CD14-positive monocyte (primary cell): Measurements from ENCODE around the gene OPA1. TPM values are rescaled to one million over a fixed set of nuclear protein-coding genes. Genes with fewer than 3 reads are reported as not detected.

Experiments used
- DNase-seq, 3 donors: peaks; one replicate each; pipeline ENCODE4 v3.0.0-alpha.2; 2011 to 2022
- H2AFZ ChIP-seq: 2 replicates; pipeline ENCODE4 v1.6.0; 2012; ENCODE audit warnings: mild to moderate bottlenecking, low read depth, low read length, inconsistent platforms; ENCODE audit not compliant: insufficient read depth, poor library complexity, severe bottlenecking
- H3K27ac ChIP-seq, 2 donors: 1 replicate in 1 of 2; 2 replicates in 1 of 2; pipeline ENCODE4 v1.5.1; 2012 to 2013; ENCODE audit warnings: low read length in 2 of 2, control low read depth in 1 of 2, inconsistent platforms in 1 of 2, low read depth in 1 of 2, mild to moderate bottlenecking in 1 of 2
- H3K27me3 ChIP-seq, 2 donors: one replicate each; pipeline versions ENCODE4 v1.6.0 to v1.6.1; 2011 to 2013; ENCODE audit warnings: low read length in 2 of 2; ENCODE audit not compliant: control insufficient read depth in 2 of 2, insufficient read depth in 2 of 2
- H3K36me3 ChIP-seq, 2 donors: replicated peaks in 1 of 2; 1 replicate in 1 of 2; 2 replicates in 1 of 2; pipeline versions ENCODE4 v1.5.1 to v1.6.1; 2012 to 2013; ENCODE audit warnings: low read length in 2 of 2, control low read depth in 1 of 2, inconsistent platforms in 1 of 2, mild to moderate bottlenecking in 1 of 2; ENCODE audit not compliant: insufficient read depth in 2 of 2, control insufficient read depth in 1 of 2
- H3K4me1 ChIP-seq, 2 donors: 1 replicate in 1 of 2; 2 replicates in 1 of 2; pipeline versions ENCODE4 v1.5.1 to v1.6.1; 2012 to 2013; ENCODE audit warnings: low read length in 2 of 2, control low read depth in 1 of 2, inconsistent platforms in 1 of 2, mild to moderate bottlenecking in 1 of 2, moderate library complexity in 1 of 2; ENCODE audit not compliant: insufficient read depth in 2 of 2, control insufficient read depth in 1 of 2
- H3K4me2 ChIP-seq: replicated peaks from 2 replicates; pipeline ENCODE3; 2012; ENCODE audit warnings: low read length, moderate library complexity, mild to moderate bottlenecking; ENCODE audit not compliant: poor library complexity, severe bottlenecking; ENCODE audit errors: extremely low read depth
- H3K4me3 ChIP-seq, 3 experiments: fragments of 200-600 bp in 1 of 3; sonication (generic) in 1 of 3; replicated peaks in 1 of 3; 1 replicate in 2 of 3; 2 replicates in 1 of 3; pipeline ENCODE4 v1.5.1; 2011 to 2013; ENCODE audit warnings: low read length in 3 of 3, mild to moderate bottlenecking in 3 of 3, control low read depth in 2 of 3, low read depth in 2 of 3, inconsistent platforms in 1 of 3, moderate library complexity in 1 of 3
- H3K79me2 ChIP-seq: 2 replicates; pipeline ENCODE4 v1.6.0; 2012; ENCODE audit warnings: mild to moderate bottlenecking, control low read depth, inconsistent platforms, low read length, moderate library complexity; ENCODE audit not compliant: insufficient read depth
- H3K9ac ChIP-seq: 2 replicates; pipeline ENCODE4 v1.6.0; 2017; ENCODE audit warnings: low read length, mild to moderate bottlenecking; ENCODE audit not compliant: insufficient read depth, poor library complexity, severe bottlenecking
- H3K9me3 ChIP-seq, 2 donors: replicated peaks in 1 of 2; 1 replicate in 1 of 2; 2 replicates in 1 of 2; pipeline versions ENCODE4 v1.5.1 to v1.6.1; 2012 to 2013; ENCODE audit warnings: low read length in 2 of 2, control low read depth in 1 of 2; ENCODE audit not compliant: control insufficient read depth in 1 of 2, insufficient read depth in 1 of 2
- H4K20me1 ChIP-seq: 2 replicates; pipeline ENCODE4 v1.6.0; 2012; ENCODE audit warnings: mild to moderate bottlenecking, low read length, control low read depth, moderate library complexity; ENCODE audit not compliant: insufficient read depth
- H3K27ac Mint-ChIP-seq, 7 donors: one replicate each; pipeline ENCODE4 v1.8.0; 2020; ENCODE audit warnings: mild to moderate bottlenecking in 7 of 7, mixed read lengths in 7 of 7, moderate library complexity in 6 of 7, inconsistent platforms in 2 of 7
- H3K27me3 Mint-ChIP-seq, 3 donors: one replicate each; pipeline ENCODE4 v1.8.0; 2021 to 2022; ENCODE audit warnings: low read depth in 3 of 3, mild to moderate bottlenecking in 3 of 3, mixed read lengths in 3 of 3, moderate library complexity in 3 of 3, inconsistent platforms in 1 of 3
- H3K36me3 Mint-ChIP-seq, 2 donors: one replicate each; pipeline ENCODE4 v1.8.0; 2020; ENCODE audit warnings: mixed read lengths in 2 of 2, inconsistent platforms in 1 of 2, mild to moderate bottlenecking in 1 of 2
- H3K4me1 Mint-ChIP-seq: one replicate; pipeline ENCODE4 v1.8.0; 2020; ENCODE audit warnings: mild to moderate bottlenecking, mixed read lengths
- H3K4me3 Mint-ChIP-seq, 2 donors: one replicate each; pipeline ENCODE4 v1.8.0; 2020; ENCODE audit warnings: mild to moderate bottlenecking in 2 of 2, mixed read lengths in 2 of 2, moderate library complexity in 1 of 2
- H3K9me3 Mint-ChIP-seq, 7 donors: one replicate each; pipeline ENCODE4 v1.8.0; 2020 to 2022; ENCODE audit warnings: mixed read lengths in 7 of 7, mild to moderate bottlenecking in 6 of 7, moderate library complexity in 6 of 7, inconsistent platforms in 2 of 7
- WGBS: methylation state at CpG from one replicate; pipeline ENCODE4 v1.1.5; 2013; ENCODE audit warnings: missing lambda C conversion rate; ENCODE audit not compliant: insufficient coverage; 5-methylcytosine and 5-hydroxymethylcytosine counted together
- intact Hi-C, 2 donors: fragments of 100-400 bp; cut with micrococcal nuclease; formaldehyde crosslinking; loops; one replicate each; pipeline versions ENCODE4 v1.15.0 to v1.15.1; 2023
- polyA plus RNA-seq, 3 donors: library from polyadenylated mRNA; depleted of rRNA in 1 of 3; unstranded in 2 of 3; stranded (reverse) in 1 of 3; fragments of 300-500 nt in 2 of 3; fragments of >200 nt in 1 of 3; fragmentation: Illumina TruSeq in 2 of 3; gene quantifications; 1 replicate in 2 of 3; 2 replicates in 1 of 3; pipeline ENCODE4 v1.2.3, GENCODE V29; 2012 to 2021
- TF ChIP-seq, protein P1 (sequence below): fragments of 200-600 bp; IDR thresholded peaks from one replicate; pipeline ENCODE4 v1.8.0; 2022; ENCODE audit warnings: antibody characterized with exemption, mild to moderate bottlenecking

The OPA1 gene
- polyA plus RNA-seq, 3 donors = 15.4 to 26.5 (median 18.1) TPM

DNA sequence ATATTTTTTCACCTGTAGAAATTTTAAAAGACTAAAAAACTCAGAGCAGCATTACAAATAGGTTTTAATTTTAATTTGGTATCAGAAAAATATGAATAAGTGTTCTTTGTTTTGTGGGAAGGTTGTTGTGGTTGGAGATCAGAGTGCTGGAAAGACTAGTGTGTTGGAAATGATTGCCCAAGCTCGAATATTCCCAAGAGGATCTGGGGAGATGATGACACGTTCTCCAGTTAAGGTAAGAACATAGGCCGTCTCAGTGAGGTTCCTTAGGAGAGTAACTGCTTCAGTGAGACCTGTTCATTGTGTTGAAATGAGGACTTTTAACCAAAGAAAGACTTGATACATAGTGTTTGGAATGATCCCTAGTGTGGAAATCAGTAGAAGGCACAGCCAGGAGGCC lies 44.8 kb downstream of the OPA1 start:
- no peak overlapping the region for H2AFZ ChIP-seq
- peaks cover 34 to 36% of the 10 kb centered on the region in 2 donors for H3K36me3 Mint-ChIP-seq
- no peak overlapping the region for H3K4me3 ChIP-seq
- peaks cover 0 to 1% (median 0%) of the 10 kb centered on the region in 3 donors for H3K27me3 Mint-ChIP-seq
- peaks cover 48 to 94% of the 10 kb centered on the region in 2 donors for H3K36me3 ChIP-seq
- 100% methylated on average over 3 of the region's 3 CpGs for WGBS
- no peak overlapping the region for H3K27ac ChIP-seq
- no peaks in the 10 kb centered on the region for H3K9me3 ChIP-seq
- H3K4me3 Mint-ChIP-seq = no peak overlapping the region
- TF ChIP-seq, protein P1, sequence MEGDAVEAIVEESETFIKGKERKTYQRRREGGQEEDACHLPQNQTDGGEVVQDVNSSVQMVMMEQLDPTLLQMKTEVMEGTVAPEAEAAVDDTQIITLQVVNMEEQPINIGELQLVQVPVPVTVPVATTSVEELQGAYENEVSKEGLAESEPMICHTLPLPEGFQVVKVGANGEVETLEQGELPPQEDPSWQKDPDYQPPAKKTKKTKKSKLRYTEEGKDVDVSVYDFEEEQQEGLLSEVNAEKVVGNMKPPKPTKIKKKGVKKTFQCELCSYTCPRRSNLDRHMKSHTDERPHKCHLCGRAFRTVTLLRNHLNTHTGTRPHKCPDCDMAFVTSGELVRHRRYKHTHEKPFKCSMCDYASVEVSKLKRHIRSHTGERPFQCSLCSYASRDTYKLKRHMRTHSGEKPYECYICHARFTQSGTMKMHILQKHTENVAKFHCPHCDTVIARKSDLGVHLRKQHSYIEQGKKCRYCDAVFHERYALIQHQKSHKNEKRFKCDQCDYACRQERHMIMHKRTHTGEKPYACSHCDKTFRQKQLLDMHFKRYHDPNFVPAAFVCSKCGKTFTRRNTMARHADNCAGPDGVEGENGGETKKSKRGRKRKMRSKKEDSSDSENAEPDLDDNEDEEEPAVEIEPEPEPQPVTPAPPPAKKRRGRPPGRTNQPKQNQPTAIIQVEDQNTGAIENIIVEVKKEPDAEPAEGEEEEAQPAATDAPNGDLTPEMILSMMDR = no peak
- no peak overlapping the region for H3K27ac Mint-ChIP-seq
- H3K4me1 ChIP-seq = peaks cover 0 to 5% of the 10 kb centered on the region in 2 donors
- H3K79me2 ChIP-seq = no peaks in the 10 kb centered on the region
- H3K4me2 ChIP-seq = no peak overlapping the region
- H3K9ac ChIP-seq = no peak overlapping the region
- H4K20me1 ChIP-seq = no peaks in the 10 kb centered on the region
- H3K27me3 ChIP-seq = no peaks in the 10 kb centered on the region
- no peak for DNase-seq
- intact Hi-C loops = no loop called here
- no peaks in the 10 kb centered on the region for H3K9me3 Mint-ChIP-seq
- H3K4me1 Mint-ChIP-seq = no peaks in the 10 kb centered on the region

DNA sequence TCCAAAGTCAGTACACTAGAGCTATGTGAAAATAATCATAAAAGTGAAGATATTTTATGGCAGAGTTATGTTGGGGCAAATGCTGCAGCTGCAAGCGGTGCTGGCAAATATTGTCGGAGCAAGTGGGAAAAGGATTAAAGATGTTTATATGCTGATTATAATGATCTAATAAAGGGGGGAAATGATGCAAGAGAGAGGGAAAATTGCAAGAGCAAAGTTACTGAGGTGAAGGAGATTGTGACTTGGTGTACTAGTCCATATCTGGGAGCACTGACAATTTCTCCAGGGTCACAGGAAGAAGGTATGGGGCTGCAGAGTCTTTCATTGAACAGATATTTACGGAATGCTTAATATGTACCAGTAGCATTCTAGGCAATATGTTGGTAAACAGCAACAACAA lies 45.8 kb downstream of the OPA1 start:
- H3K27ac ChIP-seq = no peak overlapping the region
- intact Hi-C loops = no loop called here
- H3K27ac Mint-ChIP-seq = no peak overlapping the region
- no peaks in the 10 kb centered on the region for H3K79me2 ChIP-seq
- no peaks in the 10 kb centered on the region for H3K9me3 Mint-ChIP-seq
- H3K36me3 Mint-ChIP-seq = peaks cover 38 to 42% of the 10 kb centered on the region in 2 donors
- H3K4me3 ChIP-seq = no peak overlapping the region
- no peaks in the 10 kb centered on the region for H4K20me1 ChIP-seq
- no peak overlapping the region for H3K4me2 ChIP-seq
- H3K4me1 Mint-ChIP-seq = no peaks in the 10 kb centered on the region
- H3K4me1 ChIP-seq = peaks cover 0 to 5% of the 10 kb centered on the region in 2 donors
- no peak overlapping the region for H3K9ac ChIP-seq
- H3K4me3 Mint-ChIP-seq = no peak overlapping the region
- TF ChIP-seq, protein P1 = no peak
- H3K27me3 ChIP-seq = no peaks in the 10 kb centered on the region
- no peaks in the 10 kb centered on the region for H3K9me3 ChIP-seq
- peaks cover 58 to 96% of the 10 kb centered on the region in 2 donors for H3K36me3 ChIP-seq
- H3K27me3 Mint-ChIP-seq = peaks cover 0 to 1% (median 0%) of the 10 kb centered on the region in 3 donors
- no peak overlapping the region for H2AFZ ChIP-seq
- 94% methylated on average over 2 of the region's 3 CpGs for WGBS
- DNase-seq = no peak
